ENCODE measurements around the gene SPATC1L.

GRCh38 chr21:46171585-46171984 lies 12.7 kb downstream of the SPATC1L start:
- TF ChIP-seq, protein P1, sequence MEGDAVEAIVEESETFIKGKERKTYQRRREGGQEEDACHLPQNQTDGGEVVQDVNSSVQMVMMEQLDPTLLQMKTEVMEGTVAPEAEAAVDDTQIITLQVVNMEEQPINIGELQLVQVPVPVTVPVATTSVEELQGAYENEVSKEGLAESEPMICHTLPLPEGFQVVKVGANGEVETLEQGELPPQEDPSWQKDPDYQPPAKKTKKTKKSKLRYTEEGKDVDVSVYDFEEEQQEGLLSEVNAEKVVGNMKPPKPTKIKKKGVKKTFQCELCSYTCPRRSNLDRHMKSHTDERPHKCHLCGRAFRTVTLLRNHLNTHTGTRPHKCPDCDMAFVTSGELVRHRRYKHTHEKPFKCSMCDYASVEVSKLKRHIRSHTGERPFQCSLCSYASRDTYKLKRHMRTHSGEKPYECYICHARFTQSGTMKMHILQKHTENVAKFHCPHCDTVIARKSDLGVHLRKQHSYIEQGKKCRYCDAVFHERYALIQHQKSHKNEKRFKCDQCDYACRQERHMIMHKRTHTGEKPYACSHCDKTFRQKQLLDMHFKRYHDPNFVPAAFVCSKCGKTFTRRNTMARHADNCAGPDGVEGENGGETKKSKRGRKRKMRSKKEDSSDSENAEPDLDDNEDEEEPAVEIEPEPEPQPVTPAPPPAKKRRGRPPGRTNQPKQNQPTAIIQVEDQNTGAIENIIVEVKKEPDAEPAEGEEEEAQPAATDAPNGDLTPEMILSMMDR (conservative IDR thresholded peaks at IDR 0.05): no peak
- TF ChIP-seq ZFX (IDR thresholded peaks at IDR 0.05): no peak

All from C4-2B (cell line).